ENCODE data around the gene PAQR4.

The PAQR4 gene

DNA sequence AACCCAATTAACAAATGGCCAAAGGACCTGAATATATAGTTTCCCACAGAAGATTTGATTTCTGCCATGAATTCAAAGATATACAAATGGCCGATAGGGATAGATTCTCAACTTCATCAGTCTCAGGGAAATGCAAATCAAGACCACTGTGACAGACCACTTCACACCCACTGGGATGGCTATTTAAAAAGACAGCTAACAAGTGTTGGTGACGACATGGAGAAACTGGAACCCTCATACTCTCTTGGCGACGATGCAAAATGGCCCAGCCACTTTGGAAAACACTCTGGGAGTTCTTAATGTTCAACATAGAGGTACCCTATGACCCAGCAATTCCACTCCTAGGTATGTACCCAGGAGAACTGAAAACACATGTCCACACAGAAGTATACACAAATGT lies 22.5 kb upstream of the PAQR4 start:
- no peak for DNase-seq

DNA sequence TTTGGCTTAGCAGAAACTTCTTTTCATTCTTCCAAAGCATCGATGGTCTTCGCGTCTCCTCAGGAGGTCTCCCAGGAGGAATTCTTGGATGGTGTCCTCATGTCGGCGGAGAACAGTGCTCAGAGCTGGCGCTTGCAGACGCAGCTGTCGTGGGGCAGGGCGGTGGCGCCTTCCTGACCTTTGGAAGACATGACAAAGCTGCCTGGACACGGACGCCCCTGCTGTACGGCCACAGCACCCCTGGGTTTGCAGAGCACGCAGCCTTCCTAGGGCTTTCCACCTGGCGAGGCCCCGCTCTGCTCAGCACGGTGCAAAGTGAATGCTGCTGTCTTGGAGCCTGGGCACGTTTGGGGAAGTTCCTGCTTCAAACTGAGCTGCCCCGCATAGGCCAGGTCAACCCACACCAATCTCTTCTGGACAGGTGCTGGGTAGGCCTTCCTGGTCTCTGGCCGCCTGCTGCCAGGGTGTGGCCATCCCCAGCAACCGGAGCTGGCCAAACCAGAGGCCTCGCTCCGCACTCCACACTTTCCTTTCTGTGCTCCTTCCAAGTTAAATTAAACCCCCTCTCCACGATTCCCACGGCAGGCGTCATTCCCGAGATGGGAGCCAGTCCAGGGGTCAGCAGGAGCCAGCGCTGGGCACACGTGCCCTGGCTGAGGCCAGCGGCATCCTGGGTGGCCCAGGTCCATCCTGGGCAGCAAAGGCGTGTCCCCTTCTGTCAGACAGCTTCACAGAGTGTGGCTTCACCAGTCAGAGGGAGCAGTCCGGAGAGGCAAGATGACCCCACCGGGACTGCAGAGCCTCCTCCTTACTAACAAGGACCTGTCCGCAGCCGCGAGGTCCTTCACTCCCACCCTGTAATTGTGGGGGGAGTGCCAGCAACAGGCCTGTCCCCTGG lies 20.1 kb upstream of the PAQR4 start:
- DNase-seq = no peak

DNA sequence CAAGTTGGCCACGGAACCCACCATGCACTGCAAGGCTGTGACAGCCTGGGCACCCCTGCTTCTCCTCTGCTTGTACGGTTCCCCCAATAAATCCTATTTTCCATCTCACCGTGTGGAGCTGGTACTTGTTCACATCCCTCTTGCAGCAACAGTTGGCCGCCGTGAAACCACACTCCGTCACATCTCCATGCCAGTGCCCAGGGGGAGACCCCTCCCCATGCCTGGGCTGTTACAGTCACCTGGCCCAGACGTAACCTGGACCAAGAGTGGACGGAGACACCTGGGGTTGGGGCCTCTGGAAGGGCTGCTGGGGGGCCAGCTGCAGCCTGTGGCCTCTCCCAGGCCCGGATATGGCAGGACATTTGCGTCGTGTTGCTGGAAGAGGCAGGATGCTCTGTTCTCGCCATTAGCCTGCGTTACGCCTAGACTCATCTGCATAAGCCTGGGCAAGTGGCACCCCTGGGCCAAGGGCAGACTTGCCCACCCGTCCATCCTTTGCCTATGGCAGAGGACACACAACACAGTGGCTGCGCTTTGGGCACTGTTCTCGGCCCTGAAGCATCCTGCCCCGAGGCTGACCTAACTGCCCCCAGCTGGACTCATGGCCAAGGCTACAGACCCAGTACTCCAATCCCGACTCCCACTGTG lies 19.3 kb upstream of the PAQR4 start:
- no peak for DNase-seq

DNA sequence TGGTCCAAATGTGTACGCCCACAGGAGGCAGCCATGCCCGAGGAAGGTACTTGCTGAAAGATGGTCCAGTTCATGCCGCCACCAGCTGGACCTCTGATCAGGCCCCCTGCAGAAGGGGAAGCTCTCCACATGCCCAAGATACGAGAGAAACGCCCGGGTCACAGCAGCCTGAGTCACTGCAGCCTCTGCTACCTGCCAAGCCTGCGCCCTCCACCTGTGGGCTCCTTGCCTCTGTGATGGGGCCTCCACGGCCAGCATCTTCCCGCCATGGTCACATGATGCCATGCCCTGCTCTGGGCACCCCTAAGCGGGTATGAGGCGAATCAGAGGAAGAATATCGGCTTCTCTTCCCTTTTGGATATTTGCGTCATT lies 18.8 kb upstream of the PAQR4 start:
- no peak for DNase-seq

DNA sequence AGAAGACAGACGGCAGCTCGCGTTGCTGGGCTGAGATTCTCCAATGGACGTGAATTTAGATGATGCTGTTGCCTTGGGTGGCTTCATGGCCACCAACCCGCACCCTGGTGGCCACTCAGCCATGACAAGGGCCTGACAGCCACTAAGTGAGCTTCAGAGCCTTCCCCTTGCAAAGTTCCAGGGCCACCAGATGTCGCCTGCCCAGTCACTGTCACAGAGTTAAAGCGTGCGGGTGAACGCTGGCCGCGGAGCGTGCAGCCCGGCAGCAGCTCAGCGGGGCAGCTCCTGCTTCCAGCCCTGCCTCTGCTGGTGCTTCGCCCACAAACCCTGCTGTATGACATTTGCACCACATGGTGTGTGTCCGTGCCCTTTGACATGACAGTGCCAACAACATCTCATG lies 18.4 kb upstream of the PAQR4 start:
- DNase-seq = no peak

DNA sequence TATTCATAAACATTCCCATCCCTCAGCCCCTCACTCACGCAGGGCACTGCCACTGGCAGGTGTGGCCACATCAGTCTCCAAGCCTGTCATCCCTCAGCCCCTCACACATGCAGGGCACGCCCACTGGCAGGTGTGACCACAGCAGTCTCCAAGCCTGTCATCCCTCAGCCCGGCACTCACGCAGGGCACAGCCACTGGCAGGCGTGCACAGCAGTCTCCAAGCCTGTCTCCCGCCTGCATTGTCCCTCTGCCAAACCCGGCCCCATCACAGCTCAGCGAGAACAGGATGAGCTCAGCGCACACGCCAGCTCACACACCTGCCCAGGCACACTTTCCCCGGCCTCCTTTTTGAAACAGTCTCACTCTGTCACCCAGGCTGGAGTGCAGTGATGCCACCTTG lies 16.5 kb upstream of the PAQR4 start:
- DNase-seq = peak; percentile 46

DNA sequence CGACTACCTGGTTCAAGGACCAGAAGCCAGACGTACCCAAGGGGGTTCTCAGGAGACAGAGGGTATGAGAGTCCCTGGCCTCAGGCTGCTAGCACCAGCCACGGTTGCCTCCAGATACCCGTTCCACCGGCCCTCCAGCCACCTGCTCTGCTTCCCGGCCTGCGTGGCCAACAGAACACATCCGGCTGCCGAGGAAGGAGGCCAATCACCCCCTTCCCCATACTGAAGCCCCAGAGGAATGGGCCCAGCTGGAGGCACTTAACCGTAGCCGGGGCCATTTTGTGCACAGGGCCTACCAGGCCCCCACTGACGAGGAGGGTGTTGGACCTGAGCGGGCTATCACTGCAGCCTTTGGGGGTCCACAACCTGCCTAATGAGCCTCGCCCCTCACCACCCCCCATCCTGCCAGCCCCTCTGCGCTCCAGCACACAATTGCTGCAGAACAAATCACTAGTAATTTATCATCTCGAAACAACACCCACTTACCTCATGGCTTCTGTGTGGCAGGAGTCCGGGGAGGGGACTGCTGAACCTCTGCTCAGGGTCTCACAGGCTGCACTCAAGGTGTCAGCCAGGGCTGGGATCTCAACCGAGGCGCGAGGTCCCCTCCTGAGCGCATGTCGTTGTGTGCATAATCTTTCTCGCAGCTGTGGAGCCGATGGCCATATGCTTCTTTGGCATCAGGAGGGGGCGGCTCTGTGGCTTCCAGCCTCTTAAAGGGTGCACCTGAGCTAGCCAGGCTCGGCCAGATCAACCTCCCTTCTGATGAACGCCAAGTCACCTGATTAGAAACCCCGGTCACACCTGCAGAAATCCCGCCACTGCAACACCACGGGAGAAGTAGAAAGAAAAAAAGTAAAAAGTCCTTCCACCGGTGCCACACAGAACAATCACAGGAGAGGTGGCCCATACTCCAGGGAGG lies 15.2 kb upstream of the PAQR4 start:
- DNase-seq = peak; percentile 24

DNA sequence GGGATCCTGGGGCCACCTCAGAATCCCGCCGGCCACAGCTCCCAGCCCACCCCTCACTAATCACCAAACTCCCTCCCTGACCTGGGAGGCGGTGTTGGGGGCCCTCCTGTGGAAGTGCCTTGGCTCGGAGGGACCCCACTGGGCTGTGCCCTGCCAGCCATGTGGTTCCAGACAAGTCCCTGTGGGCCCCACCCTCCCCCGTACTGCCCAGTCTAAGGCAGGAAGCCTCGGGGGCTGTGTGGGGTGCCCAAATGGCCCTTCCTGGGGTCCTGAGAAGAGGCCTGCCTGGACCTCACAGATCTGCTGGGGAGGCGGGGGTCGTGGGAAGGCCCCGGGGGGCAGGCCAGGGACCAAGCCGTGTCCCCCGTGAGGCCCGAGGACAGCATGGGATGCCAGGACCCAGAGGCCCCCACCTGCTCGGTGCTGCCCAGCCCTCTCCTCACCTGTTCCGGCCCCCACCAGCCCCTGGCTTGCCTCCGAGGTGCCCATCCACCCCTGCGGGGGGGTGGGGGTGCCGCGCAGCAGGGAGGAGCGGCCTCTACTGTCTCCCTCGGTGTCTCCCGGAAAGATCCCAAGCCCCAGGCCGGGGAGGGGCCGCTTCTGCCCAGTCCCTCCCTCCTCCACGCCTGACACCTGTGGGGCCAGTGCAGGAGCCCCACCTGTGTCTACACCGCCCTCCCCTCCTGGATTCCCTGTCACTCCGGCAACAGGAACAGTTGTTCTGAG lies 14.3 kb upstream of the PAQR4 start:
- no peak for DNase-seq

DNA sequence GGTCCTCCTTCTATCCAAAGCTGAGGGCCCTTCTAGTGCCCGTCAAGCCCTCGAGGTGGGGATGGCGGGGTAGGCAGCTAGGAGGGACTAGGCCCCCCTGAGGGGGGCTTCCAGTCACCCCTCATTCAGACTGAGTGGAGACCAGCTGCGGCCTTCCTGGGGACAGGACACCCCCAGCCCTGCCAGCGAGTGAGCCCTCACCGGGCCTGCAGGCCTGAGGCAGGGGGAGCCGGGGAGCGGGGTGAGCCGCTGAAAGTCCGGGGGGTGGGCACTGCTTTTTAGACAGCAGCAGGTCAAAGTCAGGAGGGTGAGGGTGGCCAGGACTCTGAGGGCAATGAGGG lies 13.7 kb upstream of the PAQR4 start:
- DNase-seq = no peak

DNA sequence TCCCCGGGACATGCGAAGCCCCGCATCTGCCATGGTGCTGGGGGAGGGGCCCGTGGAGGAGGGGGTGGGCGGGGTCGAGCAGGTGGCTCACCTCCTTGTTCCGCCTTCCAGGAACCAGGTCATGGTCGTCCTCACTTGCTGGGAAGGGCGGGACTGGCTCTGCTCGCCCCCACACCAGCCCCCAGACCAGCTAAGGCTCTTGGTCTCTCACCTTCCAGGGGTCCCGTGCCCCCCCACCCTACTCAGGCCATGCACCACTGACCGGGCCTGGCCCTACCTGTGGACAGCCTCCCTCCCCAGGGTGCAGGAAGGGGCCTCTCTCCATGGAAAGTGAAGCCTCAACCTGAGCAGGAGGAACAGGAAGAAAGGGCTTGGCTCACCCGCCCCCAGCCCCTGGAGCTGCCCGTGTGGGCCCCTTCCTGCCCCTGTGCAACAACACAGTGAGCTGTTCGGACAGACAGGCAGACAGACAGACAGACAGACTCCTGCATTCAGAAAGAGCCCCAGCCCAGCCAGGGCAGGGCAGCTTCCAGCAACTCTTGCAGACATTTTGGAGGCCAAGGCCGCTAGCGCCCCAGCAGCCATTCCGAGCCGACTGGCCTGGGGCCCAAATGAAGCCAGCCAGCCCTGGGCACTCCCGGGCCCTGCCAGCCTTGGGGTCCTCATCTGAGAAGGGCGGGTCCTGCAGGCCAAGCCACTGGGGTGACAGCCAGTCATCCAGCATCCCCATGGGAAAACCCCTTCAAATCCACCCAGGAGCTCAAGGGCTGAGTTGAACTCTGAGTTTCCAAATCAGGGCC lies 13.2 kb upstream of the PAQR4 start:
- DNase-seq = no peak

DNA sequence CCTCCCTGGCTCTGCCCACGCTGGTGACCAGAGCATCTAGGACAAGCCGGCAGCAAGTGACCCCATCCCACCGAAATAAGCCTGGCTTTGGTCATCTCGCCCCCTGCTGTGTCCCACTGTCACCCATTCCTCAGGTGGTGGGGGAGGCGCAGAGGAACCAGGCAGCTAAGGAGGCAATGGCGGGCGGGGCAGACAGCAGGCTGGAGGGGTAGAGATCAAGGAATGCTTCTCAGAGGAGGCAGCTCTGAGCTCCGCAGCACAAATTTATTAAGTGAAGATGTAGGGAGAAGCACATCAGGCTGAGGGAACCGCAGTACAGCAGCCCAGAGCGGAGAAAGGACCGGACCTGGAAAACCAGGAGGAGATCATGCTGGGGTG lies 12.6 kb upstream of the PAQR4 start:
- no peak for DNase-seq

DNA sequence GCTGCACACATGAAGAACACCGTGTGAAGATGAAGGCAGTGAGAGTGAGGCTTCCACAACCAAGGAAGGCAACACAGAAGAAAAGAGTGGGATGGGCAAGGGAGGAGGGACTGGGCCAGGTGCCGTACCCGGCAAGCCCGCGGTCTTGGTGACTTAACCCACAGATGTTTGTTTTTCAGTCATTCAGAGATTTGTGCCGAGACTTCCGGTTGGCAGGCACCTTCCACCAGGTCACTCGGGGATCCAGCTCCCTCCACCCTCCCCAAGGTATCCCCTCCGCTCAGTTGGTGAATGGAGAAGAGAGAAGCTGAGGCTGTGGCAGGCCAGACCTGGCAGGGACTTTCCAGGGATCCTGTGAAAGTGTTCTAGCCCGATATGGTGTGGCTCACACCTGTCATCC lies 9.9 kb upstream of the PAQR4 start:
- DNase-seq = no peak

DNA sequence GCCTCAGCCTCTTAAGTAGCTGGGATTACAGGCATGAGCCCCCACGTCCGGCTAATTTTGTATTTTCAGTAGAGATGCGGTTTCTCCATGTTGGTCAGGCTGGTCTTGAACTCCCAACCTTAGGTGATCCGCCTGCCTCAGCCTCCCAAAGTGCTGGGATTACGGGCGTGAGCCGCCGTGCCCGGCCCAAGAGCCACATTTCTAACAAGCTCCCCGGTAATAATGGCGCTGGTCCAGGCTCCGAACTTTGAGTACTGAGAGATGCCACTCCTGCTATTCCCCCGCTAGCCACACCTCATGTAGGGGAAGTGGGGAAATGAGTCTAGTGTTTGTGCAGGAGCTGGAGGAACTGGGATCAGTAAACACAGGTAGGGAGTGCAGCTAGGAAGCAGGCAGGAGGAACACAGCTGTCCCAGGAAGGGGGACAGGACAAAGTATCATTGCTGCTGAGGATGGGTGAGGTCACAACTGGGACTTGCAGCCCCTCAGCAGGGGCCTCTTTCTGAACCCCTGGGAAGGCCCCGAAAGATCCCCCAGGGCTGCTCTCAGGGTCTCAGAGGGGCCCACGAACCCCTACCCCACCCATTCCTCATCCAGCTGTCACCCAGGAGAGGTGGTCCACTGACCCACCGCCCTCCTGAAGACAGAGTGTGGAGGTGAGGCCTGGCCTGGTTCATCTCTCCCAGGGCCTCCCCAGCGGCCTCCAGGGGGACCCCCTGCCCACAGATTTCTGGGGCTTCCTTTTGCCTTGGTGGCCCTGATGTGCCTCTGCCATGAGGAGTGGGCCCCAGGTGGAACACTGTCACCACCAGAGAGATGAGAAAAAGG lies 8.8 kb upstream of the PAQR4 start:
- no peak for DNase-seq

DNA sequence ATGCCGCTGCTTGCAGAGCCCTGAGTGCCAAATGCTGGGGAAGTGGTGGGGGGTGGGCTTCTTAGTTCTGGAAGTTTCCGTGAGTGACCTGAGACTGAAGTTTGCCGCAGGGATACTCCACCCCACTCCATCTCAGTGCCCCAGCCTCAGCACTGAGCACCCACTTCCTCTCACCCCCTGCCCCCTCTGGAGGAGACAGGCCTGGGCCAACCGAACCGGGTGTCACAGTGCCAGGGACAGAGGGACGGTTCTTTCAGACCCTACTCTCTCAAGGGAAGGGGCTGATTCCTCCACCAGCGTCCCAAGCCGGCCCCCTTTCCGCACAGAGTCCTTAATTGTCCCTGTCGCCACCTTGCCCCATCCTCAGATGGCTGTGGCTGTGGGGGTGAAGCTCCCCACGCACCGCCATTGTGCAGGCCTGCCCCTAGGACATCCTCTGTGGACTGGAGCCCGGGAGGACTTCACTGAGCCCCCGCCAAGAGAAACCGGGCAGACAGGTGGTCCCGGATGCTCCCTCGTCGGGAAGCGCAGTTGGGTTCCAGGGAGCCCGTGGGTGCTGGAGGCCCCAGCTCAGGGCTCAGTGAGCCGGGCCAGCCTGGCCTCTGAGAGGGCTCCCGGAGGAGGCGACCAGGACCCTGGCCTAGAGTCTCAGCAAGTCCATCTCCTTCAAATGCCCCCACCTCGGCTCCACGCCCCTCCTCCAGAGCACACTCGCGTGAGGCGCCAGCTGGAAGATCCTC lies 6.6 kb upstream of the PAQR4 start:
- DNase-seq = no peak

DNA sequence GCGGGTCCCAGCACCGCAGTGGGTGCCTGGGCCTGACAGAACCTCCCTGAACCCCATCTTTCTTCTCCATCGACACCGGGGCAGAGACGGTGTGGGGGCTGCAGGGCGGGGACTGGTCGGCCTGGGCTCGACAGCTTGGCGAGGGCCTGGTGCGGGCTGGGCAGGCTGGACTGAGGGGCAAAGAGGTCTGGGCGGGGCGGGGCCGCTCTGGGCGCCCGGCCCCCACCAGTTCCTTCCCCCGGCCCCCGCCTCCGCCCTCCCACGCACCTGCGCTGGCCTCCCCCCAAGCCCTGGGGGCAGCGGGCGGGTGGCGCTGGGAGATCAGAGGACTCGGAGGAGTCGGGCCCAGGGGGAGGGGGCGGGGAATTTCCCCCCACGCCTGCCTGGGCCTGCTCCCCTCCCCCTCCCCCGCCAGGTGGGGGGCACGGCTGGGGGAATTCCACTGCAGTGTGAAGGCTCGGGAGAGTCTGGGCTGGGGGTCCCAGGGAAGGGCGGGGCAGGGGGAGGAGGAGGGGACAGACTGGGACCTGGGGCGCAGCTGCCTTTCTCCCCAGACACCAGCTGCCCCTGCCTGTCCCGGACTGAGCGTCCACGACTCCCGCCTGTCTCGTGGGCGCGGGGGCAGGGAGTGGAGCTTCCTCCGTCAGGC lies 6.0 kb upstream of the PAQR4 start:
- no peak for DNase-seq

DNA sequence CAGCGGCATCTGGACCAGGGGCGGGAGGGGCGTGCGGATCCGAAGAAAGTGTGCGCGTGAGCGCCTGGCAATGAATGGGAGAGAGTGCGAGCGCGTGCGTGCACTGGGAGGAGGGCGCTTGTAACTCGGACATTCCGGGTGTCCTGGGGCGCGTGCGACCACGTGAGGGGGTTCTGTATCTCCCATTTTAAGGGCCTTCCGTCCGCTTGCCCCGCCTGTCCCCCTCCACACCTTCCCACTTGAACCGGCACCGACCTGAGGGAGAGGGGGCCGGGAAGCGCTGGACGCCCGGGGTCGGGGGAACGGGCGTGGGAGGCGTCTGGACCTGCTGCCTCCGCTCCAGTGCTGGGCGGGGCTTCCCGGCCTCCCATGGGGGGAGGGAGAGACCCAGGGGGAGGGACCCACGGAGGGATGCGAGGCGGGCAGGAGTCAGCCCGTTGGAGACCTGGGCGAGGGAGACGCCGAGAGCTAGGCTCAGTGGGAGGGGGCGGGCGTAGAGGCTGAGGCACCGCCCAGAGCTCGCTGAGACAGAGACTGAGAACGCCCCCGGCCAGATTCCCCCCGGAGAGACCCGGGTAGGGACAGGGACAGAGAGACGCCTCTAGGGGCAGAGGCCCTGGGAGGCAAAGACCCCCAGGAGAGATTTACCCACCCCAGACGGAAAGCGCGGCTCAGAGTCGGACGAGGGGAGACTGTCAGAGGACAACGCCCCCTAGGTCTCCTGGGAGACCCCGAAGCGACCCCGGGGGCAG lies 5.2 kb upstream of the PAQR4 start, which contains the start of gene KREMEN2:
Gene KREMEN2 (plus strand): TSS at position 553 of the 752 bp plus-strand sequence. CDS start 246 bp downstream, outside the sequence.
- no peak for DNase-seq

DNA sequence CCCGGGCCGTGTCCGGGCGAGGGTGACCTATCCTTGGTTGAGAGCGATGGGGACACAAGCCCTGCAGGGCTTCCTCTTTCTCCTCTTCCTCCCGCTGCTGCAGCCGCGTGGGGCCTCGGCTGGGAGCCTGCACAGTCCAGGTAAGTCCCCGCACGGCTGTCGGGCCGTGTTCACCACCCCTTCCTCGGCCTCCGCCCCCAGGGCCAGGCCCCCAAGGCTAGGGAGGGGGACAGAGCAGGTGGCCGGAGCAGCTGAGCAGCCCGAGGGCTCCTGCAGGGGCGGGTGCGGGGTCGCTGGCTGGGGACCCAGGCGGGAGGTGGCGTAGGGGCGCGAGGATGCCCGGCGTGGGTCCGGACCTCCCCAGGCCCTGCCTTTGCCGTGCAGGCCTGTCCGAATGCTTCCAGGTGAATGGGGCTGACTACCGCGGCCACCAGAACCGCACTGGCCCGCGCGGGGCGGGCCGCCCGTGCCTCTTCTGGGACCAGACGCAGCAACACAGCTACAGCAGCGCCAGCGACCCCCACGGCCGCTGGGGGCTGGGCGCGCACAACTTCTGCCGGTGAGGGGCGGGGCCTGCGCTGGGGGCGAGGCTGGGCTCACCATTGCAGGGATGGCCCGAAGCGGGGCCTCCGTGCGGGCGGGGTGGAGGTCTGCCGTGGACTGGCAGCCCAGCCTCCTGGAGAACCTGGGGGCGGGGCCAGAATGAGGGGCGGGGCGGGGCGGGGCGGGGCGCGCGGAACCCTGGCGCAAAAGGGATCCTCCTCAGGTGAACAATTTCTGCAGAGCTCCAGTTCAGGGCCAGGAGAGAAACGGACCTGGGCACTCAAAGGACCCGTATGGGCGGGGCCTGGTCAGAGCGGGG lies 4.4 kb upstream of the PAQR4 start:
- no peak for DNase-seq

All from NCI-H1092 treated with DMSO at 0.1 percent for 48 hours (cell line).